Measurements from ENCODE around the gene CEP20.

Gene CEP20

DNA sequence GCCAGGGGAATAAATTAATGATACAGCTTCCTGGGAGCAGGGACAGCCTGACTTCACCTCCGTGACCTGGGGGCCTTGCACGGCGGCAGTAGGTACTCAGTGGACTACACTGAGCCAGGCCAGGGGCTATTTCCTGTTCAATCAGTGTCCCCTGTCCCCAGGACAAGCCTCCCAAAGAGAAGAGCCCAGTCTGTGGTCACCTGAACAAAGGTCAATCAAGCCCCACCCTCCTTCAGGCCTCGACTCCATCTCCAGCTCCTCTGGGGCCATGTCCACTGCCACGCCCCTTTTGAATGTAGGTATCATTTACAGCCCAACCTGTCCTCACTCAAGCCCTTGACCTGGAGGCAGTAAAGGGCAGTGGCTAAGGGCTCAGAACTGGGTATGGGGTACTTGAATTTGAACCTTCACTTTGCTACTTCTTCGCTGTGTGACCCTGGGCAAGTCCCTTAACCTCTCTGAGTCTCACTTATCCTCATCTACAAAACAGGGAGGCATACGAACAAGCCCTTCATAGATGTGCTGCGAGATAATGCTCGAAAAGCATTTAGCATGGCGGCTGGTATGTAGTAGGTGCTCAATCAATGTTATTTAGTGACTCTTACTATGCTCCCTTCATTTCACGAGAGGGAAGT lies 60.6 kb downstream of the CEP20 start:
- no peak for DNase-seq

DNA sequence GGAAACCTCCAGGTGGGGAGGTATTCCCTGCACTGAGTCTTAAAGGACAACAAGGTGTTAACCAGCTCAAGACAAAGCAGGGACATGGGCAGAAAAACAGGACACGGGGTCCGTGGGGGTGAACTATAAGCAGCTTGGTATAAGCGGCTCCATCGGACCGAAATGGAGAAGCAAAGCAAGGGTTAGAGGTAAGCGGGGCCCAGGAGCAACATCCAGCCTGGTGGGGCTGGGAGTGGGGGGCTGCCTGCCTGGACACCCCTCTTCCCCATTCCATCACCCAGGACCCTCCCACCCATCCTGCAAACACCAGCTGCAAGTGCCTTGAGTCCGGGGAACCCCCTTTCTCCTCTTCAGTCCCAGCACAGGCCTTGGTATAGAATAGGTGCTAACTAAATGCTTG lies 61.1 kb downstream of the CEP20 start:
- no peak for DNase-seq

DNA sequence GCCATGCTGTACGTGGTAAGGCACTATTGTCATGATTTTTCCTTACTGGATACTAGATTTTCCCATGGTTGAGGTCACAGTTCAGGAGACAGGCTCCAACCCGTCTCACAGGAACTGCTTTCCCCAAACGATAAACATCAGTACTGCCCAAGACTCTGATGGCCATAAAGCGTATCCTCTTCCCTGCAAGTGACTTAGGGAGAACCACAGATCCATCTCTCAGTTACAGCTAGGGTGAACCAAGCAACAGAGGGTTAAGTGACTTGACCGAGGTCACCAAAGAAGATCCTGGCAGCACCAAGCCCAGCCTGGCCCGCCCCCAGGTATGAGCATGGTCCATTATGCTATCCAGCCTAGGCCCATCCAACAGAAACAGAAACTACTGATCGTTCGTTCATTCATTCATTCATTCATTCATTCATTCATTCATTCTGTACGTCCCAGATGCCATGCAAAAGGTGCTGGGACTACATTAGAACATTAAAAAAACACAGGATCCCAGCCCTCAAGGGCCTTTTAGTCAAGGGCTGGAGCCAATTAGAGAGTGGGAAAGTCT lies 62.6 kb downstream of the CEP20 start:
- DNase-seq, result no peak

DNA sequence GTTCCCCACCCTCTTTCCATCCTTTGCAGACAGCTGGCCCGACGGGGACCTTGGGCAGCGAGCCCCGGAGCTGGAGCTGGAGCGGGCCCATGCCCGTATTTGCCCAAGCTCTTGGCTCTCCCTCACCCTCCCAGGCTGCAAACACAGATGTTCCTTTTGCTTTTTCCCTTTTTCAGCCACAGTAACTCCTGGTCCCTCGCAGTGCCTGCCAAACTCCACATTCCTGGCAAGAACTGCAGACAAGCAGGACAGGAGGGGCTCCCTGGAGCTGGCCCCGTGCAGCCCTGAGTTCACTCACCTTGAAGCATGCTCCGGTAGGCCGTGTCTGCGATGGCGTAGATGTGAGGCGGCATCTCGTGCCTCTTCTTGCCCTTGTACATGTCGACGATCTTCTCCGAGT lies 65.4 kb downstream of the CEP20 start:
- no peak for DNase-seq

DNA sequence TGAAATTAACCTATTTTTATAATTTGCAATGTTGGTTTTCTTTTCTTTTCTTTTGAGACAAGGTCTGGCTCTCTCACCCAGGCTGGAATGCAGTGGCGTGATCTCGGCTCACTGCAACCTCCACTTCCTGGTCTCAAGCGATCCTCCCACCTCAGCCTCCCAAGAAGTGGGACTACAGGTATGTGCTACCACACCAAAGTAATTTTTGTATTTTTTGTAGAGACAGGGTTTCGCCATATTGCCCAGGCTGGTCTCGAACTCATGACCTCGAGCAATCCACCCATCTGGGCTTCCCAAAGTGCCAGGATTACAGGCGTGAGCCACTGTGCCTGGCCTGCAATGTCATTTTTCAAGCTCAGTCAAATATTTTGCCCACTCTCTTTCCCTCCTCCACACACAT lies 67.6 kb downstream of the CEP20 start:
- DNase-seq, result no peak

DNA sequence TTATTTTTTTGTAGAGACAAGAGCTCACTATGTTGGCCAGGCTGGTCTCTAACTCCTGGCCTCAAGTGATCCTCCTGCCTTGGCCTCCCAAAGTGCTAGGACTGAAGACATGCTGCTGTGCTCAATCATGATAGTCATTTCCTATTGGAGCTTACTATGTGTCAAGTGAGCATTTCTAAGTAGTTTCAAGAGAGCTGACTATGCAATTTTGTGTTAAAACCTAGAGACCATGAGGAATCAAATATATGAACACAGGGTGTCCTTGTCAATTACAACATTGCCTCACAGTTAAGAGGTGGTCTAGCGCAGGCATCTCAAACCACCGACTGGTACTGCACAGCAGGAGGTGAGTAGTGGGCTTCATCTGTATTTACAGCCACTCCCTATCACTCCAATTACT lies 69.4 kb downstream of the CEP20 start:
- DNase-seq, result no peak

DNA sequence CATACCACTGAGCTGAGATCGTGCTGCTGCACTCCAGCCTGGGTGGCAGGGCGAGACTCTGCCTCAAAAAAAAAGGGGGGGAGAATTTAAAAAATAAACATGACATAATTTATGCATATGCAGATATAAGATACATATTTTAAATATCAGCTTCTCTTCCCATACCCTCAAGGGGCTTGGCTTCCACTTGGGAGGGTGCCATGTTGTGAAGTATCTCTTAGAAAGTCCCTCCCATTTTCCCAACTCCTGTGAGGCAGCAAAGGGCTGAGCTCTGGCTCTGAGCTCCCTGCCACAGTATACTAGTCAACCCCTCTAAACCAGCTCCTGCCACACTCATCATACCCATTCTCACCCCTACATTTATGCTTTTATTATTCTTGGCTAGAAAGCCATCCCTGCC lies 71.0 kb downstream of the CEP20 start:
- no peak for DNase-seq

DNA sequence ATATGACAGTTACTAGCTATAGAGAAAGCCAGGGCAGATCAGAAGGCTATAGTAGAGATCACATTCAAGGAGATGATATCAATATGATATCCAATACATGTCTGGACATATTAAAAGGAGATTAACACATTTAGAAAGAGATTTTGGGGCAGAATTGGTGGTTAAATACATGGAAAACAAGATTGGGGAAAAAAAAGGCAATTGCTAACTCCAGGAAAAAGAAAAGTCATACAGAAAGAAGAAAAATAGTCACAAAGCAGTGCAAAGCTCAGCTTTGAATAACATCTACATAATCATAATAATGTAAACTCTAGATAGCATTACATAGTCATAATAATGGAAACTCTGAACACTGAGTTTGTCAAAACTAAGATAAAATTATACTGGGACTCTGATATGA lies 72.2 kb downstream of the CEP20 start:
- DNase-seq, result no peak
